Smooth muscle cell (in vitro differentiated cells): ENCODE data around the gene WDR93. TPM values are rescaled to one million over a fixed set of nuclear protein-coding genes. Genes with fewer than 3 reads are reported as not detected.
"Not testable (repeated sequence)": the region's sequence is repeated elsewhere in the genome, so short reads cannot be mapped to it uniquely, and the experiment has no call there.

Experiments used
- DNase-seq: peaks from one replicate; lab custom pipeline; 2025; ENCODE audit not compliant: unreplicated experiment; lab: John Stamatoyannopoulos, UW
- H2AFZ ChIP-seq: fragments of 200-600 bp; sonication (generic); 2 replicates; pipeline ENCODE4 v1.6.0; 2016; ENCODE audit warnings: antibody characterized with exemption, low read depth, mild to moderate bottlenecking
- H3F3A ChIP-seq: fragments of 200-600 bp; sonication (generic); 2 replicates; pipeline ENCODE4 v1.6.0; 2017; ENCODE audit warnings: antibody characterized with exemption, low read depth
- H3K27ac ChIP-seq: fragments of 200-600 bp; sonication (generic); 2 replicates; pipeline ENCODE4 v1.5.1; 2016; ENCODE audit warnings: low read depth, mild to moderate bottlenecking
- H3K27me3 ChIP-seq: fragments of 200-600 bp; sonication (generic); 2 replicates; pipeline ENCODE4 v1.6.1; 2016; ENCODE audit warnings: low read depth, mild to moderate bottlenecking
- H3K36me3 ChIP-seq: fragments of 200-600 bp; sonication (generic); 2 replicates; pipeline ENCODE4 v1.5.1; 2016; ENCODE audit warnings: low read depth
- H3K4me1 ChIP-seq: fragments of 200-600 bp; sonication (generic); 2 replicates; pipeline ENCODE4 v1.5.1; 2016; ENCODE audit warnings: low read depth
- H3K4me2 ChIP-seq: fragments of 200-600 bp; sonication (generic); 2 replicates; pipeline ENCODE4 v1.6.0; 2016; ENCODE audit warnings: mild to moderate bottlenecking
- H3K4me3 ChIP-seq: fragments of 200-600 bp; sonication (generic); 2 replicates; pipeline ENCODE4 v1.5.1; 2016; ENCODE audit warnings: mild to moderate bottlenecking
- H3K79me2 ChIP-seq: fragments of 200-600 bp; sonication (generic); 2 replicates; pipeline ENCODE4 v1.6.0; 2016; ENCODE audit warnings: low read depth, mild to moderate bottlenecking
- H3K9ac ChIP-seq: fragments of 200-600 bp; sonication (generic); 2 replicates; pipeline ENCODE4 v1.6.0; 2016; ENCODE audit warnings: low read depth
- H3K9me3 ChIP-seq: fragments of 200-600 bp; sonication (generic); replicated peaks from 2 replicates; pipeline ENCODE4 v1.5.1; 2016; ENCODE audit warnings: low read depth
- H4K20me1 ChIP-seq: fragments of 200-600 bp; sonication (generic); 2 replicates; pipeline ENCODE4 v1.6.0; 2016; ENCODE audit warnings: low read depth
- CTCF ChIP-seq: fragments of 200-600 bp; sonication (generic); IDR thresholded peaks from 2 replicates; pipeline ENCODE4 v1.5.1; 2017; ENCODE audit warnings: borderline replicate concordance, mild to moderate bottlenecking, antibody characterized with exemption; ENCODE audit not compliant: insufficient read depth, poor library complexity, severe bottlenecking
- WGBS: methylation state at CpG from one replicate; pipeline ENCODE4 v1.1.7; 2016; ENCODE audit warnings: low lambda C conversion rate; 5-methylcytosine and 5-hydroxymethylcytosine counted together
- polyA plus RNA-seq: library from polyadenylated mRNA; unstranded; fragments of >200 nt; fragmentation: Nextera tagmentation; extraction: Ambion mirVana; gene quantifications from 2 replicates; pipeline ENCODE4 v1.2.1, GENCODE V29; 2016
- total RNA-seq: library from RNA; depleted of rRNA; stranded (reverse); fragments of >200 nt; gene quantifications from 2 replicates; pipeline ENCODE4 v1.2.3, GENCODE V29; 2014

The WDR93 gene
- total and polyA plus RNA-seq, 2 experiments from 2014 or later = 0.80 TPM; not detected in 1

- Histone ChIP-seq H3K9ac (no peak overlapping the region), H3K9me3 (no peaks in the 10 kb centered on the region), H4K20me1 (no peaks in the 10 kb centered on the region), H2AFZ (no peak overlapping the region), H3K79me2 (no peaks in the 10 kb centered on the region), H3K4me1 (no peaks in the 10 kb centered on the region), H3K27ac (no peak overlapping the region), H3F3A (peaks cover 9% of the 10 kb centered on the region), H3K4me2 (no peak overlapping the region), H3K4me3 (no peak overlapping the region), H3K27me3 (no peaks in the 10 kb centered on the region), H3K36me3 (peaks cover 8% of the 10 kb centered on the region)
- no peak for DNase-seq
- TF ChIP-seq CTCF = no peak
- WGBS = 90% methylated on average over 12 of the region's 13 CpGs
Measured at GRCh38 chr15:89785064-89785773, 94.6 kb downstream of the WDR93 start.

GRCh38 chr15:89785774-89786140 is 95.1 kb downstream of the WDR93 start:
- TF ChIP-seq CTCF = no peak
- Histone ChIP-seq H4K20me1 (no peaks in the 10 kb centered on the region), H3K27me3 (no peaks in the 10 kb centered on the region), H3K4me3 (no peak overlapping the region), H3K9ac (no peak overlapping the region), H3K36me3 (peaks cover 8% of the 10 kb centered on the region), H3K4me1 (no peaks in the 10 kb centered on the region), H3K27ac (no peak overlapping the region), H3K4me2 (no peak overlapping the region), H3K79me2 (no peaks in the 10 kb centered on the region), H2AFZ (no peak overlapping the region), H3K9me3 (no peaks in the 10 kb centered on the region), H3F3A (peaks cover 9% of the 10 kb centered on the region)
- no peak for DNase-seq

- no peak overlapping the region for H3K4me3 ChIP-seq
Measured at GRCh38 chr15:89787944-89788343, 97.3 kb downstream of the WDR93 start.

GRCh38 chr15:89788585-89788984 is 98.0 kb downstream of the WDR93 start:
- H3K79me2 ChIP-seq, H3K36me3 ChIP-seq, H2AFZ ChIP-seq, H3K9me3 ChIP-seq, DNase-seq, H3K4me2 ChIP-seq, H3K9ac ChIP-seq, H4K20me1 ChIP-seq, H3K4me3 ChIP-seq, H3K27me3 ChIP-seq, H3F3A ChIP-seq, H3K27ac ChIP-seq, H3K4me1 ChIP-seq: not testable (repeated sequence)
- WGBS = 97% methylated on average over 4 of the region's 4 CpGs

More at GRCh38 chr15:89787944-89788343, 97.3 kb downstream of the WDR93 start:
- H3K4me2 ChIP-seq = no peak overlapping the region
- 96% methylated on average over 3 of the region's 3 CpGs for WGBS
- no peaks in the 10 kb centered on the region for H3K27me3 ChIP-seq
- H3K4me1 ChIP-seq = no peaks in the 10 kb centered on the region
- H3K79me2 ChIP-seq = no peaks in the 10 kb centered on the region
- H3K27ac ChIP-seq = no peak overlapping the region
- no peaks in the 10 kb centered on the region for H3K9me3 ChIP-seq
- H3K9ac ChIP-seq = no peak overlapping the region
- TF ChIP-seq CTCF = no peak
- peaks cover 8% of the 10 kb centered on the region for H3K36me3 ChIP-seq
- DNase-seq = no peak
- no peaks in the 10 kb centered on the region for H3F3A ChIP-seq
- H4K20me1 ChIP-seq = no peaks in the 10 kb centered on the region
- no peak overlapping the region for H2AFZ ChIP-seq
